Activated CD4-positive, CD25-positive, alpha-beta regulatory T cell treated with anti-CD3 and anti-CD28 coated beads, Interleukin-2, amount 50 U/mL, for 24 hours (primary cell): ENCODE data around the gene RFFL.

ENCODE experiments used
- ATAC-seq, 2 donors: fragments of 150-1000 bp; cut with Tn5 transposase; one replicate each; pipeline ENCODE4 v1.10.0; 2021; ENCODE audit warnings: mild to moderate bottlenecking in 1 of 2, moderate library complexity in 1 of 2

The RFFL gene

DNA sequence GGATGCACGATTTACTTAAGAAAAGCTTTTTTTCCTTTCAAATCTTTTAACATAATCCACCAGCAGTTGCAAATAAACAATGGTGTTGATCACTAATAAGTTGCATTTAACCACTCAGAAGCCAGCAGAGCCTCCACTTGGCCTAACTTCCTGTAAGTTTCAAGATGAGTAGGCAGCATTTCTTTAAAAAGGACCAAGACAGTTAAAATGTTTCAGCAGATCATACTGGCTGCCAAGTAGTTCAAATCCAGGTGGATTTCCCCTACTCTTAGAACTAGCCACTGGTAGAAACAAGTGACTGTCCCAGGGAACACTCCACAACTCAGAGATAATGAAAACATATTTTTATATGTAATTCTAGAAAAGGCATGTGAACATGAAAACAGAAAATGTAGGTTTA lies 17.0 kb upstream of the RFFL start:
- peak in 1 of 2 donors; percentile 22 for ATAC-seq

DNA sequence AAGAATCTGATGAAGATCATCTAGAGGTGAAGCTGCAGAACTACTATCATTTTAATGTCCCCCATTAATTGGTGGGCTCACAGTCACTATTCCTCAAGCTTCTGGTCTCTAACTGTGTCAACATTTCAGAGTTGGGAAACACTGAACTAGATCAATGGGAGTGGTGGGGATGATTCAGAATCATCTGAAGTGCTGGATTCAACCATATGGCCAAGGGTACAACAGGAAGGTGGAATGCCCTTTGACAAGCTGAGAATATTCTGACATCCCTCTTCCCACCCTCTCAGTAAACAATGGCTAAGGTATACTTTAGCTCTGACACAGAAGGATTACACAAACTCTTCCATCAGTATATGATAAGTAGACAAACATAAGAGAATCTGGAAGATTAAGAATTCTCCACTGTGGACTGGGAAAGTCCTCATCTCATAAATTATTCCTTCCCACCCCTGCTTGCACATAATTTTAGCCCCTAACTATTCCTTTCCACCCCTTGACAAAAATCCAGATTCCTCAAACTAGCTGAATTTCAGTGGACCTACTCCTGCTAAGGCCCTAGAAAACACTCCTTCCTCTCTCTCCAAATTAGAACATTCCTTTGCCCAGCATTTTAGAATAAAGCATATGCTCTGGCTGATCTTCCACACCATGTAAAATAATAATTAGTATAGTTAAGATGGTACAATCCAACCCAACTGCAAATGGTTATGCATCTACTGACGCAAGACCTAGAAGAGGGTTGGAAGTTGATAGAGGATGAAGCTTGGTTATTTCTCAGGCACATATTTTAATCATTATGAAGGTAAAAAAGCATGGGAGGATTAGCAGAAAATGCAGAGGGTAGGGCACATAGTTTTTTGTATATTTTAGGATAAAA lies 16.3 kb upstream of the RFFL start:
- ATAC-seq, result no peak

- ATAC-seq, result no peak
Measured at GRCh38 chr17:35076874-35077273, 13.4 kb upstream of the RFFL start.

DNA sequence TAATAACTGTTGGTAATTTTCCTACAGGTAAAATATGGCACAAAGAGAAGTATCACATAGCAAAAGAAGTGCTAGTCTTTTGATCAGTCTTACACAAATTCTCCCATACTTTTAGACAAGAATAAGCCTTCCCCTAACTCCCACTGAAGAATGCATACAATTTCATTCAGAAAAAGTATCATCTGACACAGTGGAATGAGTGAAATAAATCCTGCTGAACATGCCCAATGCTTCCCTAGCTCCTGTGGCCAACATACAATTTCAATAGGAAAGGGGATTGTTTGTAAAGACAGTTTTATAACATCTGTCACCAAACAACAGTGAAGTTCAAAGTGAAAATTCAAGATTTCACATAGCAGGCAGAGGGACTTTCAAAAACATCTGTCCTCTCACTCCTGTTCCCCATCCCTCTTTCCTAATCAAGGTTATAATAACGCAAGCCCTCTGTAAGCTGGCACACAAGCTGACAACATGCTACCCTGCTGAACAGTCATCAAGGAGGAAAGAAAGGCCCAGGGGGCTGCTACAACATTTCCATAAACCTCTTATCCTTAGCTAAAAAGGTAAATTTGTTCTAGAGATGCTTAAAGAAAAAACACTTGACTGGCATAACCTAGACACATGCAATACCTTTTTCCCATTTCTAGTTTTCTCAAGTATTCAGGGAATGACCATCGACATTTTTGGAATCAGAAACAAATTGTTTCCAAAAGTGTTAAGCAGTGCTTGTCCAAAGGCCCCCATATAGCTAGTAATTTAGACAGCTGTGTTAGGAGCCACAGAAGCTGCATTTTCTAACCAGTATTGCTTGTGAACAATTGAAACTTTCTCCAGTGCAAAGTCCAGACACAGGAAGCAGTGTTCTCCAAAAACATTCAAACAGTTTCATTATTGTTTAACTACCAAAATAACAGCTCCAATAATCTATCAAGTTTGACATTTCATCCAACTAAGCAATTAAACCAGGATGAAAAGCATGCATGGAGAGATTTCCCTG lies 11.5 kb upstream of the RFFL start:
- no peak for ATAC-seq

DNA sequence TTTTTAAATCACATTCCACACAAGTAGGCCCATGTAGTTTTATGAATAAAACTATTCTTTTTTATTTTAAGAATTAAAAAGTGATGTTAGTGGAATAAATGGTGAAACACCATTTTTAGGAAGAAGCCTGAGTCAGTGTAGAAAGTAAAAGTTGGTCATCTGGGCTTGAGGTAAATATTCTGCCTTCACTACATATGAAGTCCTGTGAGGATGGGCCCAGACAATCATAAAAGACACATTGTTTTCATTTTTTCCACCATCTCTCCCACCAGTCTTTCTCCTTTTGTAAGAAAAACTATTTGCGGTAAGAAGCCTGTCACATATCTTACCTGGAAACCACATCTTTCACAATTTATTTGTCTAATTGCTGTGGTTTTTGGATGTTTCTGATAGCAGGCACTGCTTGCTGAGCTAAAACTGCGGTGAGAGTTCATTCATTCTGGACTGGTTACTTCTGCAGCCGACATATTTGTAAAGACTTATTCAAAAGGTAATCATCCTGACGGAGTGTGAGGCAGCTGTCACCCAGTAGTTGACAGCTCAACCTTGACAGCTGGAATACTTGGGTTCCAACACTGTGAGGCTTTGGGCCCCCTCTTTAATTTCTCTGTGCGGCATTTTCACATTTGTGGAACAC lies 10.6 kb upstream of the RFFL start:
- peak; percentile 22 to 28 for ATAC-seq

GRCh38 chr17:35073183-35073790 lies 9.8 kb upstream of the RFFL start:
- ATAC-seq, result peak; percentile 63 to 77

- ATAC-seq, result no peak
Measured at GRCh38 chr17:35069311-35069710, 5.8 kb upstream of the RFFL start.

DNA sequence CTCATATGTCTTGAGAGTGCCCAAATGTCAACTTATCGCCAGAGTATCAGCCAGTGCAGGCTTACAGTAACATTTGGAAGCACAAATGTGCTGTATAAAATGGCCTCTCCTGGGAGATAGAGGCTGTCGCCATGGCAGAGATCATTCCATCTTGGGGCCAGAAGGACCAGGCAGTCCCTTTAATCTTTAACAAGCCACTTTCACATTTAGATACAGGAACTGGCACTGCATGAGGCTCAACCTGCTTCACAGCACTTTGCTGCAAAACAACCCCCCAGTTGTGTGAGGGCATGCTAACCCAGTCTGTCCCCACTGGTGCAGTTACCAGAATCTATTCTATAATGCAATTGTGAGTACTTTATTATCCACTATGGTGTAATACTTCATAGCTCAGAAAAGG lies 4.7 kb upstream of the RFFL start:
- no peak for ATAC-seq

GRCh38 chr17:35065880-35066279 lies 2.4 kb upstream of the RFFL start:
- ATAC-seq, result no peak

DNA sequence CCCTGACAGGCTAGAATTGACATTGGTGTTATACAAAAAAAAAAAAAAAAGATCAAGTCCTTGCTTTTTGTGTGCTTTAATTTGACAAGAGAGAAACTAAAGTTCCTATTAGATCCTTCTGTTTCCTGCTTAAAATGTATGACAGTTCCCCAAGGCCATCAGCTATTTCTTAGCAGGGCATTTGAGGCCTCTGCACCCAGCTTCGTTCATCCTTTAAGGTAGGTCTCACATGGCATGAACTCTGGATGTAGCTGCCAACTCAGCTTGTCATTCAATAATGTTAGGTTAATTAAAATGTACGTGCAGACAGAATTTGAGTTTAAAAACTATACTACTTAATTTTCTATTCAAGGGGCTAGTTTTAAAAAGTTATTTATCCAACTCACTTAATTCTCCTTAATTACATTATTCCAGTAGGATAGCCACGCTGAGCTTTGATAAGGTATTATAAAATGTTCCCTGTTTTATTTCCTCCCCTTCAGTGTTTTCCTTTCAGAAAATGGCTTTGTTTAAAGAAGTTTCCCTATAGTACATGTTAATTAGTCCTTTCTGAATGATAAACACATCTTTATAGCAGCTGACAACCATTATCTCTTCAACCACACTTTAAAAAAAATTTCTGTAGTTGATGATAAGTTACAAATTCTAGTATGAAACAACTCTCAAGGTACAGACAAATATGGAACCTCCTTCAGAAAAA lies 1.2 kb upstream of the RFFL start:
- ATAC-seq, result no peak

DNA sequence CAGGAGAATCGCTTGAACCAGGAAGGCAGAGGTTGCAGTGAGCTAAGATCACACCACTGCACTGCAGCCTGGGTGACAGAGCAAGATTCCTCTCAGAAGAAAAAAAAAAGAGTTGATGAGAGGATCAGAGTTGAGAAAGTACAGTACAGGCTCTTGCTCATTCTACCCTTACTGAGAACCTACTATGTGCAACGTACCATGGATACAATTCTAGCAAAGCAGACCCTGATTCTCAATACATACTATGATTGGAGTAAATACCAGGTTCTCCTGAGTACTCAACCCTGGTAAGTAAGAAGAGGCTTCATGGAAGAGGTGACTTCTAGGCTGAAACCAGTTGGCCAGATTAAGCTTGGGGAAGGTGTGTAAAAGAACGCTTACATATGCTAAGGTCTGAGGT lies 1.2 kb downstream of the RFFL start:
- ATAC-seq, result no peak

GRCh38 chr17:35057332-35057915 lies 6.1 kb downstream of the RFFL start:
- ATAC-seq, result no peak

GRCh38 chr17:35056013-35056412 lies 7.5 kb downstream of the RFFL start:
- ATAC-seq, result no peak

DNA sequence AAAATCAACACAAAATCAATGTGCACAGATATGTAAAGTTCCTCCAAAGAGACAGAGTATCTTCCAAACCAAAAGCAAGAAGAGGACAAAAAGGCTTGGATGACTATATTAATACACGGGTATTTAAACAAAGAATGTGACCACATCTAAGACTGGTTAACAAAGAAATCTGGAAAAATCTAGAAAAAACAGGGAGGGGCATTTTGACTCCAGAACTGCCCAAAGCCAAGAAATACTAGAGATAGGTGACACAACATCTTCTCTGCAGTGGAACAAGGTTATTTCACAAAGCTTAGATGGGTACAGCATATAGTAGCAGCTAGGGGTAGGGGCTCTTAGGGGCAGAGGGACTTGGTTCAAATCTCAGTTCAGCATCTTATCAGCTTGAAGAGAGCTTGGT lies 10.3 kb downstream of the RFFL start:
- ATAC-seq, result no peak

DNA sequence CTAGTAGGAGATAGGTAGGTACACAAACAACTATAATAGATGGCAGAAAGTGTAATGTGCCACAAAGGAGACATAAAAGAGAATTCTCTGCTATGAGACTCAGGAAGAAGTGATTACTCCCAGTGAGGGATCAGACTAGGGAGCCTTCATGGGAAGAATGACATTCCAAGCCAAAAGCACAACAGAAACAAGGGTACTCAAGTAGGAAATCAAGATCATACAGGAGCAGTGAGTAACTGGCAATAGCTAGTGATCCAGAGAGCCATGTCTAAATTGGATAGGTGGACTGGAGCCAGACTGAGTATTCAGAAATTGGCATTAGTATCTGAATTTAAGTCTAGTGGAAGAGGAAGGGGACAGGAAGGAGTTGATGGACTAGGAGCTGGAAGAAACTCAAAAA lies 10.7 kb downstream of the RFFL start:
- ATAC-seq, result no peak

- no peak for ATAC-seq
Measured at GRCh38 chr17:35052241-35052610, 11.3 kb downstream of the RFFL start.

GRCh38 chr17:35051579-35052240 lies 11.8 kb downstream of the RFFL start:
- ATAC-seq, result no peak

GRCh38 chr17:35051183-35051578 lies 12.3 kb downstream of the RFFL start:
- peak; percentile 36 to 41 for ATAC-seq

- ATAC-seq, result no peak
Measured at GRCh38 chr17:35050170-35050569, 13.3 kb downstream of the RFFL start.

DNA sequence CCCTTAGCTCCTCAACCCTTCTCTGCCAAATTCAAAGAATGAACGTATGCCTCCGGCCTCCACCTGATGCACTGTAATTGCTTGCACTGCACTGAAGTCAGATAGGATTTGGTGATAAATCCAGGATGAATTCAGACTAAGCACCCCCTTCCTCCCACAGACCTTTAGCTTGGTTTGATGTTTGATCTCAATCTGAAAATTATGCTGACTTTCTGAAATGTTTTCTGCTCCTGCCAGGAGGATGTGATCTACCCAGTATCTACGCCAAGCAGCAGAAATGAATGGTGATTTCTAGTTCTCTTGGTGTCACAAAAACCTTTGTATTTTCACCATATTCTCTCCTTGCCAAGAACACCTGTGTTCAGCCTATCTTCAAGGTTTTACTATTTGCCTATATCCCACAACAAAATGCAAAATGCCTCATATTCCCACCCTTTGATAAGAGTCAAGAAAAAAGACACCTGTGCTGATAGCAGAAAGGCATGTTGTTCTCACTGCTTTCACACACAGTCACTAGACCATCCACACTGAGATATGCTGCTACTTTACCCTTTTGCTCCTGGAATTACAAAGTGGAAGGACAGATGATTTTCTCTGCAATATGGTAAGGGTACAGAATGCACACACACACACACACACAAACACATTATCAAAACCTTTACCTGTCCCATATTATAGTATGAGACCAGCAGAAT lies 14.7 kb downstream of the RFFL start:
- ATAC-seq, result no peak
